SK-N-SH treated with all-trans-retinoic acid at 6 μM for 48 hours (cell line): Measurements from ENCODE around the gene ARFGEF3.

Experiments used
- ATAC-seq: fragments of 200-7000 bp; cut with Tn5 transposase; 3 replicates; pipeline ENCODE4 v1.9.1; 2020; ENCODE audit warnings: mild to moderate bottlenecking, moderate library complexity
- ARNTL ChIP-seq: fragments of 450-650 bp; formaldehyde crosslinking; IDR thresholded peaks from 2 replicates; pipeline ENCODE4 v1.5.0; 2020; ENCODE audit warnings: low read depth, mild to moderate bottlenecking, moderate library complexity, borderline replicate concordance
- BACH2 ChIP-seq: fragments of 250-450 bp; sonication (Bioruptor Pico); IDR thresholded peaks from 2 replicates; pipeline ENCODE4 v1.9.0; 2021; ENCODE audit warnings: mild to moderate bottlenecking, borderline replicate concordance
- CREB5 ChIP-seq: fragments of 250-450 bp; sonication (Bioruptor Pico); IDR thresholded peaks from 2 replicates; pipeline ENCODE4 v1.5.1; 2020; ENCODE audit warnings: low read depth, mild to moderate bottlenecking, moderate library complexity
- CSDC2 ChIP-seq: fragments of 250-450 bp; sonication (Bioruptor Pico); IDR thresholded peaks from 2 replicates; pipeline ENCODE4 v1.5.0; 2020; ENCODE audit warnings: mild to moderate bottlenecking, moderate library complexity
- GLIS3 ChIP-seq: fragments of 250-450 bp; sonication (Bioruptor Pico); IDR thresholded peaks from 2 replicates; pipeline ENCODE4 v1.5.0; 2020; ENCODE audit warnings: mild to moderate bottlenecking, moderate library complexity
- ISL1 ChIP-seq: fragments of 250-450 bp; sonication (Bioruptor Pico); IDR thresholded peaks from 2 replicates; pipeline ENCODE4 v2.1.2; 2022; ENCODE audit warnings: mild to moderate bottlenecking, moderate library complexity
- OSR1 ChIP-seq: fragments of 250-450 bp; sonication (Bioruptor Pico); IDR thresholded peaks from 2 replicates; pipeline ENCODE4 v1.8.0; 2022; ENCODE audit warnings: moderate library complexity, mild to moderate bottlenecking, inconsistent platforms
- PATZ1 ChIP-seq: fragments of 250-450 bp; sonication (Bioruptor Pico); IDR thresholded peaks from 2 replicates; pipeline ENCODE4 v1.8.0; 2020; ENCODE audit warnings: mild to moderate bottlenecking, moderate library complexity, borderline replicate concordance
- POU6F1 ChIP-seq: fragments of 250-450 bp; sonication (Bioruptor Pico); IDR thresholded peaks from 2 replicates; pipeline ENCODE4 v1.8.0; 2021; ENCODE audit warnings: low read depth, mild to moderate bottlenecking, moderate library complexity, borderline replicate concordance
- PPARA ChIP-seq: fragments of 250-450 bp; sonication (Bioruptor Pico); IDR thresholded peaks from 2 replicates; pipeline ENCODE4 v1.5.0; 2020; ENCODE audit warnings: mild to moderate bottlenecking, borderline replicate concordance
- TOX ChIP-seq: fragments of 250-450 bp; sonication (Bioruptor Pico); IDR thresholded peaks from 2 replicates; pipeline ENCODE4 v1.8.0; 2021; ENCODE audit warnings: mild to moderate bottlenecking, moderate library complexity, borderline replicate concordance
- TSHZ2 ChIP-seq: fragments of 250-450 bp; sonication (Bioruptor Pico); IDR thresholded peaks from 2 replicates; pipeline ENCODE4 v1.5.0; 2020; ENCODE audit warnings: mild to moderate bottlenecking, moderate library complexity
- ZC3H10 ChIP-seq: fragments of 250-450 bp; sonication (Bioruptor Pico); IDR thresholded peaks from 2 replicates; pipeline ENCODE4 v1.5.1; 2021; ENCODE audit warnings: mild to moderate bottlenecking, moderate library complexity
- ZFP3 ChIP-seq: fragments of 250-450 bp; sonication (Bioruptor Pico); IDR thresholded peaks from 2 replicates; pipeline ENCODE4 v1.5.0; 2020; ENCODE audit warnings: mild to moderate bottlenecking, moderate library complexity
- ZFP30 ChIP-seq: fragments of 450-650 bp; formaldehyde crosslinking; IDR thresholded peaks from 2 replicates; pipeline ENCODE4 v1.5.0; 2022; ENCODE audit warnings: mild to moderate bottlenecking, moderate library complexity
- ZNF565 ChIP-seq: fragments of 450-650 bp; formaldehyde crosslinking; conservative IDR thresholded peaks from 2 replicates; pipeline ENCODE4 v1.5.0; 2020; ENCODE audit warnings: low read depth, mild to moderate bottlenecking, moderate library complexity
- ZNF70 ChIP-seq: fragments of 450-650 bp; formaldehyde crosslinking; IDR thresholded peaks from 2 replicates; pipeline ENCODE4 v1.5.0; 2020; ENCODE audit warnings: mild to moderate bottlenecking, moderate library complexity
- ZNF8 ChIP-seq: fragments of 450-650 bp; formaldehyde crosslinking; IDR thresholded peaks from 2 replicates; pipeline ENCODE4 v1.5.0; 2020; ENCODE audit warnings: mild to moderate bottlenecking, moderate library complexity

The ARFGEF3 gene

GRCh38 chr6:138253731-138254130 is 92.0 kb downstream of the ARFGEF3 start (continued):
- no peak for TF ChIP-seq PATZ1 (CRISPR knock-in tag)
- no peak for TF ChIP-seq BACH2 (CRISPR knock-in tag)
- no peak for TF ChIP-seq ZFP3 (CRISPR knock-in tag)

- no peak for ATAC-seq
- TF ChIP-seq ARNTL (CRISPR knock-in tag) (no peak), ZFP30 (no peak), POU6F1 (CRISPR knock-in tag) (no peak), ISL1 (CRISPR knock-in tag) (no peak), TOX (CRISPR knock-in tag) (no peak), TSHZ2 (CRISPR knock-in tag) (no peak), ZC3H10 (no peak), ZNF8 (CRISPR knock-in tag) (no peak), CSDC2 (CRISPR knock-in tag) (no peak), PPARA (CRISPR knock-in tag) (no peak), OSR1 (CRISPR knock-in tag) (no peak), BACH2 (CRISPR knock-in tag) (no peak), PATZ1 (CRISPR knock-in tag) (no peak)
These were observed 93.7 kb downstream of the ARFGEF3 start for GRCh38 chr6:138255443-138255842.

GRCh38 chr6:138257638-138258040 is 95.9 kb downstream of the ARFGEF3 start:
- no peak for TF ChIP-seq ZNF70 (CRISPR knock-in tag)
- no peak for TF ChIP-seq ZNF565 (CRISPR knock-in tag)
- no peak for TF ChIP-seq GLIS3 (CRISPR knock-in tag)
- no peak for TF ChIP-seq ZC3H10
- TF ChIP-seq POU6F1 (CRISPR knock-in tag): no peak
- TF ChIP-seq CREB5: no peak
- no peak for TF ChIP-seq ZFP3 (CRISPR knock-in tag)
- TF ChIP-seq ZFP30: no peak
- TF ChIP-seq ARNTL (CRISPR knock-in tag): no peak
- TF ChIP-seq CSDC2 (CRISPR knock-in tag): no peak
- ATAC-seq: no peak
